ENCODE results near the gene UCP2. TPM values are rescaled to one million over a fixed set of nuclear protein-coding genes. Genes with fewer than 3 reads are reported as not detected.
A peak's percentile ranks its signal among the peaks of the same experiment; 100 is the strongest.

The UCP2 gene
- total RNA-seq, 2 experiments from 2014 or later, result 400 to 407 TPM

GRCh38 chr11:73982990-73983740 is 522 bp upstream of the UCP2 start:
- H3K9me3 Mint-ChIP-seq, result no peaks in the 10 kb centered on the region
- peak; percentile 96 for DNase-seq
- H3K27ac Mint-ChIP-seq, result peak overlapping the region; percentile 98
- POLR2A ChIA-PET, result interaction anchor here (0.7 to 12.3 kb wide), 15 partner anchors 13 to 510 kb away, joined by 3 to 264 read pairs (median 7); partner anchors contain the start of genes C2CD3, LIPT2, PPME1 and UCP3
- H3K4me1 Mint-ChIP-seq, result peaks cover 47% of the 10 kb centered on the region
- no peaks in the 10 kb centered on the region for H3K27me3 Mint-ChIP-seq
- peaks cover 47% of the 10 kb centered on the region for H3K36me3 Mint-ChIP-seq (ENCODE audit: low read depth)
- CTCF ChIA-PET, result interaction anchor here (0.9 to 2.7 kb wide), 6 partner anchors 9 to 25 kb away, joined by 3 to 10 read pairs (median 4); no protein-coding TSS in a partner anchor
- peak overlapping the region; percentile 96 for H3K4me3 Mint-ChIP-seq

- Mint-ChIP-seq H3K9me3 (no peaks in the 10 kb centered on the region), H3K4me1 (peaks cover 66% of the 10 kb centered on the region)
These were observed 1.4 kb downstream of the UCP2 start for GRCh38 chr11:73981051-73981805.

DNA sequence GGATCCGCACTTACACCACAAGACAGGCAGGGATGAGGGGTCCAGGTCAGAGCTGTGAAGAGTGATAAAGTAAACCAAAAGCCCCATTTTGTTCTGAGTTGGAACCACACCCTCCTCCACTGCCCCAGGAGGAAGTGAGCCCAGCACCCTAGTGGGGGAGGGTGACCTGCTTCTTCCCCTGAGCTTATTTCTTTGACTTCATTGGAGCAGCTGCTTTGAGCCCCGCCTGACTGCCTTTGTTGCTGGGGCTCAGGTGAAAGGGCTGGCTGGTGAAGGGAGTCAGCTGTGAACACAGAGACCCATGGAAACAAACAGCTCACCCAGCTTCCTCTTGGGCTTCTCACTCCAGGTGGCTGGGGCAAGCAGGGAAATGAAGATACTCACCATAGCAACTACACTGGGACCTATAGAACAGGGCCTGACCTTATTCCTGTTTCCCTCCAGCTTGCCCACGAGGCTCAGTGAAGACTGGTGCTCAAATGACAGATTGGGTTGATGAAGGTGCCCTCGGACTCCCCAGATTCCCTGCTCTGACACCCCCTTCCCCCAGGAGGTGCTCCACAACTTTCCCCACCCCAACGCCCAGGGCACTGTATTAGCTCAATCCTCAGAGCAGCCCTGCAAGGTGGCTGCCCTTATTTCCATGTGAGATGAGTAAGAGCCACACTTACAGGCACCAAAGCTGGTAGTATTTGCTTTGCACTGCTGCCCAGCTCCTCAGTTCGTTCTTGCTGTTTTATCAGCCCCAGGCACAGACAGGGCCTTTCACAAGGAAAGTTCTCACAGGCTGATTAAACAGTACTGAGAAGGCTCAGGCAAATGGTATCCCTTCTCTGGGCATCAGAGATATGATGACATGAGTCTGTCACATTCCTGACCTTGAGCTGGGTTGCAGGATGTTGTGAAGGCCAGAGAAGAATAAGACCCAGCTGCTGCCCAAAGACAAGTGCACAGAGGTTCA is 2.4 kb downstream of the UCP2 start:
- Mint-ChIP-seq H3K36me3 (ENCODE audit: low read depth) (peaks cover 76% of the 10 kb centered on the region), H3K4me1 (peaks cover 70% of the 10 kb centered on the region), H3K9me3 (no peaks in the 10 kb centered on the region), H3K27me3 (no peaks in the 10 kb centered on the region), H3K27ac (peak overlapping the region; percentile 98), H3K4me3 (peak overlapping the region; percentile 96)
- ChIA-PET POLR2A (interaction anchor here (0.8 to 12.3 kb wide), 16 partner anchors 11 to 219 kb away, joined by 3 to 264 read pairs (median 5); partner anchors contain the start of genes C2CD3, PPME1 and RAB6A), CTCF (interaction anchor here (0.6 to 2.9 kb wide), 17 partner anchors 10 to 275 kb away, joined by 3 to 20 read pairs (median 4); partner anchors contain the start of genes C2CD3 and PPME1)
- DNase-seq, result peak; percentile 90

More at GRCh38 chr11:73981051-73981805, 1.4 kb downstream of the UCP2 start:
- CTCF ChIA-PET, result interaction anchor here (0.6 to 2.9 kb wide), 7 partner anchors 7 to 190 kb away, joined by 3 to 20 read pairs (median 7); partner anchors contain the start of genes C2CD3 and PPME1
- Mint-ChIP-seq H3K27ac (peak overlapping the region; percentile 98), H3K36me3 (ENCODE audit: low read depth) (peaks cover 67% of the 10 kb centered on the region), H3K27me3 (no peaks in the 10 kb centered on the region), H3K4me3 (peak overlapping the region; percentile 96)
- POLR2A ChIA-PET, result interaction anchor here (0.9 to 12.3 kb wide), 14 partner anchors 12 to 203 kb away, joined by 4 to 264 read pairs (median 16); partner anchors contain the start of genes C2CD3, PPME1 and UCP3
- no peak for DNase-seq

DNA sequence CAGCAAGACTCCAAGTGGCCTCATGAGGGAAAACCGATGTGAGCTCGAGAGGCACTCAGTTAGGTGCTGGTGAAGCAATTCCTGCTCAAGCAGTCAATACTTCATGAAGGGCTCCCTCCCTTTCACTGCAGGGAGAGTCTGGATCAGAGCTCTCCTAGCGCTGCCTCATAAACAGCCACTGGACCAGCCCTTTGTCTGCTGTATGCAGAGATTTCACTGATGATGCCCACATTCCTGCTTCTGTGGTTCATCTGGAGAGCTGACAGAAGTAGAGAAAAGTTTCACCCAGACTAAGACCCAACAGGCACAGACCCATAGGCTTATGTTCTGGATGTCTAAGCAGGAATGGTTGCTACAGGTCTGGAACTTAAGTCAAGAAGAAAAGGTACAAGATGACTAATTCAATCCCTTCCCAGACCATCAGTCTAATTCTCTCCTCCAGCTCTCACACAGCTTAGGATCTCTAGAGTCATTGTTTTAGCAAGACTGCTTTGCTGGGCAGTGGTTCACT is 4.0 kb downstream of the UCP2 start:
- POLR2A ChIA-PET, result interaction anchor here (2.2 to 12.3 kb wide), 5 partner anchors 9 to 49 kb away, joined by 5 to 264 read pairs (median 117); no protein-coding TSS in a partner anchor
- Mint-ChIP-seq H3K4me3 (peak overlapping the region; percentile 96), H3K4me1 (peaks cover 74% of the 10 kb centered on the region), H3K9me3 (no peaks in the 10 kb centered on the region), H3K27me3 (no peaks in the 10 kb centered on the region), H3K27ac (peak overlapping the region; percentile 98), H3K36me3 (ENCODE audit: low read depth) (peaks cover 92% of the 10 kb centered on the region)
- CTCF ChIA-PET, result interaction anchor here (0.9 kb wide), 1 partner anchor 277 kb away, joined by 3 read pairs; no protein-coding TSS in a partner anchor
- DNase-seq, result no peak

DNA sequence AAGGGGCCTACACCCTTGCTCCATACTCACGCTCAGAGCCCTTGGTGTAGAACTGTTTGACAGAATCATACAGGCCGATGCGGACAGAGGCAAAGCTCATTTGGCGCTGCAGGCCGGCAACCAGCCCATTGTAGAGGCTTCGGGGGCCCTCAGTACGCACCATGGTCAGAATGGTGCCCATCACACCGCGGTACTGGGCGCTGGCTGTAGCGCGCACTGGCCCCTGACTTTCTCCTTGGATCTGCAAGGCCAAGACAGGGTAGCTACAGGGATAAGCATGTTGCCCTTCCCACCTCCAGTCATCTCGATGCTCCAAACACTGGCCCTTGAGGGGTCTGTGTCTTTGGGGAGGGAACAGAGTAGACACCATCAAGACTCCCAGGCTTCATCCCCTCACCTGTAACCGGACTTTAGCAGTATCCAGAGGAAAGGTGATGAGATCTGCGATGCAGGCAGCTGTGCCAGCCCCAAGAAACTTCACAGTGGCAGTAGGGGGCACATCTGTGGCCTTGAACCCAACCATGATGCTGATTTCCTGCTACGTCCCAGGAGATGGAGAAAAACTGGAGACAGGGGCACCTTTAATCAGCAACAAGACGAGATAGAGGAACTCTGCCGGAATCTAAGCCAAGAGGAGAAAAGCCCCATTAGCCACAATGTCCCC is 4.7 kb downstream of the UCP2 start:
- Mint-ChIP-seq H3K36me3 (ENCODE audit: low read depth) (peaks cover 97% of the 10 kb centered on the region), H3K4me1 (peaks cover 76% of the 10 kb centered on the region), H3K9me3 (no peaks in the 10 kb centered on the region), H3K4me3 (peak overlapping the region; percentile 19), H3K27me3 (no peaks in the 10 kb centered on the region), H3K27ac (peak overlapping the region; percentile 98)
- CTCF ChIA-PET, result no interaction called here
- DNase-seq, result no peak
- POLR2A ChIA-PET, result interaction anchor here (7.1 to 12.3 kb wide), 4 partner anchors 9 to 35 kb away, joined by 84 to 264 read pairs (median 151); no protein-coding TSS in a partner anchor

- Mint-ChIP-seq H3K4me1 (peaks cover 88% of the 10 kb centered on the region), H3K4me3 (no peak overlapping the region), H3K9me3 (no peaks in the 10 kb centered on the region), H3K36me3 (ENCODE audit: low read depth) (peaks cover 93% of the 10 kb centered on the region), H3K27ac (peak overlapping the region; percentile 97), H3K27me3 (no peaks in the 10 kb centered on the region)
- ChIA-PET CTCF (no interaction called here), POLR2A (interaction anchor here (7.1 to 12.3 kb wide), 2 partner anchors 7 to 37 kb away, joined by 84 to 264 read pairs; no protein-coding TSS in a partner anchor)
- no peak for DNase-seq
These were observed 6.0 kb downstream of the UCP2 start for GRCh38 chr11:73976451-73977151.

DNA sequence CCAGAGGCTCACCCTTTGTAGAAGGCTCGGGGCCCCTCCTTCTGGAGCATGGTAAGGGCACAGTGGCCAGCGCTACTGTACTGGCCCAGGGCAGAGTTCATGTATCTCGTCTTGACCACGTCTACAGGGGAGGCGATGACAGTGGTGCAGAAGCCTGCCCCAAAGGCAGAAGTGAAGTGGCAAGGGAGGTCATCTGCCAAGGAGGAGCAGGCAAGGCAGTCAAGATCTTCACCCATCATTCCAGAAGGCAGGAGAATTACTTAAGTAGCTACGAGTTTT is 7.2 kb downstream of the UCP2 start:
- no peak overlapping the region for H3K4me3 Mint-ChIP-seq
- peaks cover 81% of the 10 kb centered on the region for H3K36me3 Mint-ChIP-seq (ENCODE audit: low read depth)
- H3K27ac Mint-ChIP-seq, result peak overlapping the region; percentile 97
- no peaks in the 10 kb centered on the region for H3K9me3 Mint-ChIP-seq
- H3K4me1 Mint-ChIP-seq, result peaks cover 93% of the 10 kb centered on the region
- POLR2A ChIA-PET, result interaction anchor here (1.4 to 12.4 kb wide), 4 partner anchors 6 to 39 kb away, joined by 4 to 264 read pairs (median 140); partner anchors contain the start of gene UCP2
- CTCF ChIA-PET, result interaction anchor here (4.4 kb wide), 1 partner anchor 30 kb away, joined by 12 read pairs; no protein-coding TSS in a partner anchor
- no peaks in the 10 kb centered on the region for H3K27me3 Mint-ChIP-seq
- no peak for DNase-seq

GRCh38 chr11:73974604-73975478 is 7.8 kb downstream of the UCP2 start:
- ChIA-PET CTCF (interaction anchor here (0.9 to 4.4 kb wide), 3 partner anchors 7 to 281 kb away, joined by 3 to 12 read pairs (median 5); partner anchors contain the start of gene UCP2), POLR2A (interaction anchor here (0.8 to 12.4 kb wide), 9 partner anchors 5 to 196 kb away, joined by 3 to 264 read pairs (median 13); partner anchors contain the start of genes C2CD3, PPME1 and UCP2)
- no peak for DNase-seq
- H3K4me1 Mint-ChIP-seq, result peaks cover 93% of the 10 kb centered on the region
- H3K36me3 Mint-ChIP-seq (ENCODE audit: low read depth), result peaks cover 78% of the 10 kb centered on the region
- peak overlapping the region; percentile 97 for H3K27ac Mint-ChIP-seq
- H3K4me3 Mint-ChIP-seq, result peak overlapping the region; percentile 62
- H3K9me3 Mint-ChIP-seq, result no peaks in the 10 kb centered on the region
- H3K27me3 Mint-ChIP-seq, result no peaks in the 10 kb centered on the region

GRCh38 chr11:73972620-73973449 is 9.8 kb downstream of the UCP2 start:
- DNase-seq, result no peak
- no peaks in the 10 kb centered on the region for H3K9me3 Mint-ChIP-seq
- ChIA-PET POLR2A (interaction anchor here (0.7 to 12.4 kb wide), 9 partner anchors 8 to 198 kb away, joined by 3 to 264 read pairs (median 13); partner anchors contain the start of genes C2CD3, PPME1 and UCP2), CTCF (interaction anchor here (1.7 to 4.4 kb wide), 3 partner anchors 9 to 32 kb away, joined by 3 to 12 read pairs (median 5); partner anchors contain the start of gene UCP2)
- H3K4me1 Mint-ChIP-seq, result peaks cover 90% of the 10 kb centered on the region
- peaks cover 58% of the 10 kb centered on the region for H3K36me3 Mint-ChIP-seq (ENCODE audit: low read depth)
- H3K27ac Mint-ChIP-seq, result peak overlapping the region; percentile 97
- H3K27me3 Mint-ChIP-seq, result no peaks in the 10 kb centered on the region
- no peak overlapping the region for H3K4me3 Mint-ChIP-seq
